H1 (cell line): ENCODE results near the gene ASCC1. TPM values are rescaled to one million over a fixed set of nuclear protein-coding genes. Genes with fewer than 3 reads are reported as not detected.

Source experiments
- CTCF ChIA-PET: fragments of 300-600 bp; sonication (Branson Sonifier 250); formaldehyde crosslinking; loops from one replicate; lab custom pipeline; 2021; ENCODE audit not compliant: partially characterized antibody; lab: Charles Lee
- POLR2A ChIA-PET: fragments of 300-600 bp; sonication (Branson Sonifier 250); formaldehyde crosslinking; loops from one replicate; lab custom pipeline; 2021; ENCODE audit warnings: inconsistent platforms; ENCODE audit not compliant: partially characterized antibody; lab: Charles Lee
- DNase-seq, 2 experiments: peaks; one replicate each; pipeline versions ENCODE4 v3.0.0 to v3.0.0-alpha.2; 2010 to 2022; ENCODE audit warnings: low spot score in 2 of 2, low read depth in 1 of 2, mixed read lengths in 1 of 2
- FAIRE-seq: peaks from 2 replicates; lab custom pipeline; 2011; peaks lifted over from hg19 to GRCh38; lab: Jason Lieb, UNC
- H2AFZ ChIP-seq: 2 replicates; pipeline ENCODE4 v1.8.1; 2012; ENCODE audit warnings: low read length, inconsistent platforms
- H2AK5ac ChIP-seq: 2 replicates; pipeline ENCODE4 v1.6.1; 2013; ENCODE audit warnings: low read depth, low read length
- H2BK120ac ChIP-seq: replicated peaks from 2 replicates; pipeline ENCODE3; 2013; ENCODE audit warnings: low read depth, low read length, inconsistent platforms
- H2BK12ac ChIP-seq: 2 replicates; pipeline ENCODE4 v1.6.1; 2013; ENCODE audit warnings: low read depth, low read length
- H2BK15ac ChIP-seq: 2 replicates; pipeline ENCODE4 v1.6.1; 2013; ENCODE audit warnings: low read length
- H2BK20ac ChIP-seq: 2 replicates; pipeline ENCODE4 v1.6.1; 2013; ENCODE audit warnings: low read length
- H2BK5ac ChIP-seq: 2 replicates; pipeline ENCODE4 v1.6.1; 2013; ENCODE audit warnings: low read depth, low read length
- H3K14ac ChIP-seq: 2 replicates; pipeline ENCODE4 v1.6.1; 2013; ENCODE audit warnings: inconsistent platforms; ENCODE audit not compliant: insufficient read length
- H3K18ac ChIP-seq: 2 replicates; pipeline ENCODE4 v1.6.1; 2013; ENCODE audit warnings: low read length; ENCODE audit errors: extremely low read depth
- H3K23ac ChIP-seq: 2 replicates; pipeline ENCODE4 v1.6.1; 2013; ENCODE audit warnings: inconsistent platforms; ENCODE audit not compliant: insufficient read length
- H3K23me2 ChIP-seq: 2 replicates; pipeline ENCODE4 v1.6.1; 2013; ENCODE audit warnings: low read depth, low read length
- H3K27ac ChIP-seq: 2 replicates; pipeline ENCODE4 v1.6.1; 2011; ENCODE audit warnings: low read depth, low read length, inconsistent platforms
- H3K27me3 ChIP-seq, 4 experiments: replicated peaks in 1 of 4; 1 replicate in 1 of 4; 2 replicates in 3 of 4; pipeline versions ENCODE4 v1.6.1 to v1.8.1; 2011 to 2013; ENCODE audit warnings: low read length in 3 of 4, mild to moderate bottlenecking in 3 of 4, inconsistent platforms in 2 of 4, mixed read lengths in 2 of 4, moderate library complexity in 1 of 4; ENCODE audit not compliant: control insufficient read depth in 3 of 4, insufficient read depth in 3 of 4; ENCODE audit errors: extremely low read depth in 1 of 4
- H3K36me3 ChIP-seq, 4 experiments: 2 replicates each; pipeline versions ENCODE4 v1.6.1 to v1.8.1; 2011 to 2013; ENCODE audit warnings: mild to moderate bottlenecking in 4 of 4, low read length in 3 of 4, moderate library complexity in 2 of 4, control low read depth in 1 of 4, inconsistent platforms in 1 of 4; ENCODE audit not compliant: insufficient read depth in 4 of 4, control insufficient read depth in 2 of 4
- H3K4ac ChIP-seq: replicated peaks from 2 replicates; pipeline ENCODE3; 2013; ENCODE audit warnings: low read length, low read depth, mixed read lengths, inconsistent platforms; ENCODE audit not compliant: insufficient read length
- H3K4me1 ChIP-seq, 4 experiments: replicated peaks in 1 of 4; 1 replicate in 1 of 4; 2 replicates in 3 of 4; pipeline versions ENCODE4 v1.6.1 to v1.8.1; 2011 to 2013; ENCODE audit warnings: low read length in 3 of 4, inconsistent platforms in 2 of 4, mixed read lengths in 1 of 4; ENCODE audit not compliant: insufficient read depth in 4 of 4, control insufficient read depth in 3 of 4
- H3K4me2 ChIP-seq, 2 experiments: 2 replicates each; pipeline versions ENCODE4 v1.6.1 to v1.8.1; 2011 to 2013; ENCODE audit warnings: low read depth in 2 of 2, low read length in 2 of 2, control low read depth in 1 of 2, inconsistent platforms in 1 of 2, mild to moderate bottlenecking in 1 of 2; ENCODE audit not compliant: insufficient read depth in 1 of 2
- H3K4me3 ChIP-seq, 4 experiments: fragments of 200-600, 300-600 bp in 1 of 4; sonication (generic), shearing (Covaris generic), sonication (Bioruptor Twin) in 1 of 4; 2 replicates each; pipeline versions ENCODE4 v1.5.1 to v1.8.1; 2011 to 2016; ENCODE audit warnings: low read length in 4 of 4, low read depth in 3 of 4, control low read depth in 2 of 4, inconsistent platforms in 2 of 4, mild to moderate bottlenecking in 2 of 4, mixed read lengths in 1 of 4, moderate library complexity in 1 of 4; ENCODE audit not compliant: insufficient read depth in 2 of 4; ENCODE audit errors: extremely low read depth in 1 of 4
- H3K56ac ChIP-seq: replicated peaks from 2 replicates; pipeline ENCODE3; 2013; ENCODE audit warnings: low read depth, mild to moderate bottlenecking, mixed read lengths, low read length, inconsistent platforms; ENCODE audit not compliant: insufficient read length
- H3K79me1 ChIP-seq: 2 replicates; pipeline ENCODE4 v1.6.1; 2013; ENCODE audit warnings: low read depth, low read length, control low read depth
- H3K79me2 ChIP-seq, 2 experiments: 2 replicates each; pipeline versions ENCODE4 v1.6.1 to v1.8.1; 2012 to 2013; ENCODE audit warnings: low read length in 2 of 2, mild to moderate bottlenecking in 2 of 2, inconsistent platforms in 1 of 2; ENCODE audit not compliant: insufficient read depth in 2 of 2, control insufficient read depth in 1 of 2
- H3K9ac ChIP-seq, 4 experiments: replicated peaks in 1 of 4; 1 replicate in 1 of 4; 2 replicates in 3 of 4; pipeline versions ENCODE4 v1.6.1 to v1.8.1; 2011 to 2013; ENCODE audit warnings: low read depth in 3 of 4, low read length in 3 of 4, control low read depth in 2 of 4, mild to moderate bottlenecking in 2 of 4, moderate library complexity in 2 of 4, inconsistent platforms in 1 of 4; ENCODE audit errors: extremely low read depth in 1 of 4
- H3K9me3 ChIP-seq, 2 experiments: 2 replicates each; pipeline versions ENCODE4 v1.6.1 to v1.8.1; 2012 to 2013; ENCODE audit warnings: mild to moderate bottlenecking in 2 of 2, moderate library complexity in 2 of 2, control low read depth in 1 of 2, inconsistent platforms in 1 of 2, low read depth in 1 of 2, low read length in 1 of 2, mixed read lengths in 1 of 2; ENCODE audit not compliant: insufficient read depth in 2 of 2
- H4K20me1 ChIP-seq, 2 experiments: replicated peaks in 1 of 2; 2 replicates each; pipeline versions ENCODE3 to v1.8.1; 2011 to 2013; ENCODE audit warnings: inconsistent platforms in 2 of 2, low read length in 2 of 2, mild to moderate bottlenecking in 1 of 2; ENCODE audit not compliant: insufficient read depth in 2 of 2, control insufficient read depth in 1 of 2
- H4K5ac ChIP-seq: 2 replicates; pipeline ENCODE4 v1.6.1; 2013; ENCODE audit warnings: low read length, low read depth, mixed read lengths, inconsistent platforms; ENCODE audit not compliant: insufficient read length
- H4K8ac ChIP-seq: 2 replicates; pipeline ENCODE4 v1.8.0; 2013; ENCODE audit warnings: mild to moderate bottlenecking, moderate library complexity, low read length, inconsistent platforms; ENCODE audit not compliant: insufficient read depth; ENCODE audit errors: extremely low read depth
- H4K91ac ChIP-seq: replicated peaks from 2 replicates; pipeline ENCODE3; 2013; ENCODE audit warnings: low read length, mixed read lengths, inconsistent platforms; ENCODE audit not compliant: insufficient read length
- ASH2L ChIP-seq: fragments of 200-600, 300-600 bp; sonication (generic); IDR thresholded peaks from one replicate; pipeline ENCODE4 v1.7.1; 2017; ENCODE audit warnings: low read length
- CBX5 ChIP-seq: fragments of 300-800, 300-1000 bp; sonication (generic); IDR thresholded peaks from 2 replicates; pipeline ENCODE4 v1.7.1; 2016; ENCODE audit warnings: antibody characterized with exemption, low read length, low read depth
- CBX8 ChIP-seq: fragments of 300-800, 300-1000 bp; sonication (generic); IDR thresholded peaks from 2 replicates; pipeline ENCODE4 v1.7.1; 2016; ENCODE audit warnings: low read depth, low read length, borderline replicate concordance
- JUN ChIP-seq: IDR thresholded peaks from 2 replicates; pipeline ENCODE4 v1.6.1; 2011; ENCODE audit warnings: low read depth, mild to moderate bottlenecking, improper control_type of control experiment, low read length
- KDM4A ChIP-seq: IDR thresholded peaks from one replicate; pipeline ENCODE4 v1.7.1; 2012; ENCODE audit warnings: low read depth, mild to moderate bottlenecking, moderate library complexity, low read length, inconsistent platforms; ENCODE audit not compliant: severe bottlenecking
- KDM5A ChIP-seq: fragments of 200-600 bp; IDR thresholded peaks from 2 replicates; pipeline ENCODE4 v1.7.1; 2012; ENCODE audit warnings: mild to moderate bottlenecking, low read length, inconsistent platforms, mixed read lengths
- NANOG ChIP-seq: IDR thresholded peaks from 2 replicates; pipeline ENCODE4 v1.6.1; 2011; ENCODE audit warnings: low read length, low read depth, mild to moderate bottlenecking, inconsistent platforms; ENCODE audit not compliant: insufficient read depth, poor library complexity, severe bottlenecking
- NRF1 ChIP-seq: IDR thresholded peaks from 2 replicates; pipeline ENCODE4 v1.6.1; 2011; ENCODE audit warnings: mild to moderate bottlenecking, low read depth, low read length, improper control_type of control experiment
- PHF8 ChIP-seq: fragments of 200-600 bp; sonication (generic); conservative IDR thresholded peaks from 2 replicates; pipeline ENCODE4 v1.7.1; 2012; ENCODE audit warnings: low read depth, mild to moderate bottlenecking, inconsistent platforms, low read length, moderate library complexity
- POLR2A ChIP-seq, 2 experiments: IDR thresholded peaks; 1 replicate in 1 of 2; 2 replicates in 1 of 2; pipeline ENCODE4 v1.6.1; 2011; ENCODE audit warnings: low read depth in 2 of 2, low read length in 2 of 2, mild to moderate bottlenecking in 2 of 2; ENCODE audit errors: control extremely low read depth in 1 of 2
- RXRA ChIP-seq: IDR thresholded peaks from 2 replicates; pipeline ENCODE4 v1.6.1; 2011; ENCODE audit warnings: low read depth, mild to moderate bottlenecking, low read length, moderate library complexity; ENCODE audit not compliant: insufficient read depth
- SIRT6 ChIP-seq: IDR thresholded peaks from one replicate; pipeline ENCODE4 v1.7.1; 2012; ENCODE audit warnings: low read length, inconsistent platforms
- WGBS, 2 experiments: shearing (Covaris generic) in 1 of 2; methylation state at CpG; one replicate each; pipeline versions ENCODE4 v1.1.6 to v1.1.7; 2013 to 2015; ENCODE audit warnings: low lambda C conversion rate in 2 of 2, mixed read lengths in 2 of 2, inconsistent platforms in 1 of 2, low coverage in 1 of 2, missing lambda C conversion rate in 1 of 2; ENCODE audit not compliant: insufficient replicate concordance in 2 of 2, insufficient coverage in 1 of 2, insufficient read length in 1 of 2; ENCODE audit errors: extremely low coverage in 1 of 2, missing lambda C conversion rate in 1 of 2; 5-methylcytosine and 5-hydroxymethylcytosine counted together
- polyA plus RNA-seq, 7 experiments: library from polyadenylated mRNA; depleted of rRNA in 3 of 7; stranded (reverse) in 5 of 7; unstranded in 2 of 7; fragments of >200 nt in 5 of 7; fragments of 200-250 nt in 2 of 7; gene quantifications; 1 replicate in 5 of 7; 2 replicates in 1 of 7; 4 replicates in 1 of 7; pipeline versions ENCODE4 v1.2.1 to v1.2.3, GENCODE V29; 2011 to 2013; ENCODE audit warnings: missing spikeins in 2 of 7, mixed read lengths in 2 of 7
- total RNA-seq: library from RNA; stranded (reverse); fragmentation: NEBNext Ultra II Directional; extraction: Animal tissue kit (Norgen Biotek cat#: 25700); gene quantifications from 2 replicates; pipeline ENCODE4 v1.2.1, GENCODE V29; 2021
- TF ChIP-seq, protein P1 (sequence below): IDR thresholded peaks from 2 replicates; pipeline ENCODE4 v1.6.1; 2012; ENCODE audit warnings: inconsistent platforms

The ASCC1 gene
- total and polyA plus RNA-seq, 2 of the 8 experiments (the other 6 are each of a cell fraction or from before 2014, with no cell fraction given), result 25.6 to 35.8 TPM

GRCh38 chr10:72067463-72068125 is 148.5 kb downstream of the ASCC1 start:
- no peak overlapping the region for H2BK12ac ChIP-seq
- no peak overlapping the region for H3K23ac ChIP-seq
- FAIRE-seq, result no peak
- no peak overlapping the region for H2AK5ac ChIP-seq
- H3K4me2 ChIP-seq, result no peak overlapping the region
- H3K27ac ChIP-seq, result no peak overlapping the region
- no peak overlapping the region for H2BK5ac ChIP-seq
- H4K20me1 ChIP-seq, result no peaks in the 10 kb centered on the region
- H3K9ac ChIP-seq, result no peak overlapping the region
- no peak overlapping the region for H4K5ac ChIP-seq
- no peak for DNase-seq
- no peak overlapping the region for H4K91ac ChIP-seq
- H3K4ac ChIP-seq, result no peak overlapping the region
- H3K79me1 ChIP-seq, result no peaks in the 10 kb centered on the region
- H3K79me2 ChIP-seq, result no peaks in the 10 kb centered on the region
- no peak overlapping the region for H2AFZ ChIP-seq
- ChIA-PET CTCF (interaction anchor here (0.5 to 10.2 kb wide), 15 partner anchors 9 to 821 kb away, joined by 3 to 100 read pairs (median 4); no protein-coding TSS in a partner anchor), POLR2A (interaction anchor here (0.8 to 1.1 kb wide), 4 partner anchors 8 to 261 kb away, joined by 3 to 4 read pairs (median 3); no protein-coding TSS in a partner anchor)
- WGBS, 2 experiments, result 94% methylated on average over 10 of the region's 13 CpGs; no CpG with 5 or more reads in 1 of the 2 experiments
- H2BK20ac ChIP-seq, result no peak overlapping the region
- H3K9me3 ChIP-seq, result no peaks in the 10 kb centered on the region
- no peak overlapping the region for H4K8ac ChIP-seq
- no peaks in the 10 kb centered on the region for H3K27me3 ChIP-seq
- H3K36me3 ChIP-seq, result no peaks in the 10 kb centered on the region
- no peak overlapping the region for H2BK120ac ChIP-seq
- no peak overlapping the region for H3K14ac ChIP-seq
- H3K23me2 ChIP-seq, result no peaks in the 10 kb centered on the region
- no peak overlapping the region for H3K18ac ChIP-seq
- no peak overlapping the region for H2BK15ac ChIP-seq
- H3K56ac ChIP-seq, result no peak overlapping the region
- H3K4me1 ChIP-seq, result peaks cover 0 to 3% (median 0%) of the 10 kb centered on the region in 4 experiments; a peak in 2 of 7 replicates
- no peak overlapping the region for H3K4me3 ChIP-seq
- no peak for TF ChIP-seq JUN
- TF ChIP-seq NANOG, result no peak
- TF ChIP-seq KDM5A, result no peak
- TF ChIP-seq NRF1, result no peak
- no peak for TF ChIP-seq ASH2L
- TF ChIP-seq POLR2A (IDR thresholded peaks at IDR 0.05; ENCODE audit: control extremely low read depth in 1 of 2, low read depth in 2 of 2, low read length in 2 of 2), result no peak
- no peak for TF ChIP-seq CBX8
- no peak for TF ChIP-seq CBX5
- no peak for TF ChIP-seq RXRA
- TF ChIP-seq SIRT6, result no peak
- TF ChIP-seq, protein P1, sequence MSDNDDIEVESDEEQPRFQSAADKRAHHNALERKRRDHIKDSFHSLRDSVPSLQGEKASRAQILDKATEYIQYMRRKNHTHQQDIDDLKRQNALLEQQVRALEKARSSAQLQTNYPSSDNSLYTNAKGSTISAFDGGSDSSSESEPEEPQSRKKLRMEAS, result no peak
- TF ChIP-seq KDM4A, result no peak
- TF ChIP-seq PHF8, result no peak
